T-helper 17 cell (primary cell): ENCODE data around the gene CACNA1E. TPM values are rescaled to one million over a fixed set of nuclear protein-coding genes. Genes with fewer than 3 reads are reported as not detected.

Experiments
- ATAC-seq: fragments of 150-1000 bp; cut with Tn5 transposase; 2 replicates; pipeline ENCODE4 v1.10.0; 2021; ENCODE audit warnings: mild to moderate bottlenecking, moderate library complexity
- DNase-seq, 3 donors: peaks; one replicate each; pipeline versions ENCODE4 v3.0.0 to v3.0.0-alpha.2; 2020 to 2021
- H3K9me3 ChIP-seq: one replicate; pipeline ENCODE4 v1.7.0; 2013; ENCODE audit warnings: low read length, mild to moderate bottlenecking; ENCODE audit not compliant: control insufficient read depth, poor library complexity, severe bottlenecking
- H3K27ac Mint-ChIP-seq: one replicate; pipeline ENCODE4 v1.8.0; 2022; ENCODE audit warnings: mild to moderate bottlenecking, moderate library complexity, mixed read lengths
- H3K27me3 Mint-ChIP-seq: one replicate; pipeline ENCODE4 v1.8.0; 2022; ENCODE audit warnings: mixed read lengths
- H3K36me3 Mint-ChIP-seq: one replicate; pipeline ENCODE4 v1.8.0; 2022; ENCODE audit warnings: low read depth, mixed read lengths
- H3K4me1 Mint-ChIP-seq: one replicate; pipeline ENCODE4 v1.8.0; 2022; ENCODE audit warnings: mild to moderate bottlenecking, mixed read lengths
- H3K4me3 Mint-ChIP-seq: one replicate; pipeline ENCODE4 v1.8.0; 2022; ENCODE audit warnings: mild to moderate bottlenecking, moderate library complexity, mixed read lengths
- total RNA-seq, 4 donors: library from RNA in 2 of 4; stranded (reverse) in 2 of 4; gene quantifications; one replicate each; pipeline ENCODE4 v1.2.3 and lab custom pipeline; 2022 to 2026

CACNA1E gene
- total RNA-seq, 2 donors from 2014 or later: not detected

DNA sequence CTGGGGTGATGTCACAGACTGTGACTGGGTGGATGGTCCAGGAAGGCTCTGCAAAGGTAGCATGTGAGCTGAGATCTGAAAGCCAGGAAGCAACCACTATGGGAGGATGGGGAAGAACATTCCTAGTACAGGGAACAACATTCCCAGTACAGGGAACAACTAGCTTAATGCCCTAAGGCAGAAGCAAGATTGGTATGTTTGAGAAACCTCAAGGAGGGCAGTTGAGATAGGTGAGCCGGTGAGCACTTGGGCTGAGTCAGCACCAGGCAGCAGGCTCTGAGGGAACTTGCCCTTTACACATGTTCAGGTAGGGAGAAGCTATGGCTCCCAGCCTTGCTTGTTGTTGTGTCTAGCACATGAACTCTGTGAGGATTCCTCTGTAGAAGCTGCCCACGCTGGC is 24.2 kb upstream of the CACNA1E start:
- ATAC-seq (no peak), DNase-seq (no peak)
- no peak overlapping the region for H3K27ac Mint-ChIP-seq
- H3K9me3 ChIP-seq: no peaks in the 10 kb centered on the region
- H3K27me3 Mint-ChIP-seq: peaks cover 31% of the 10 kb centered on the region
- no peaks in the 10 kb centered on the region for H3K36me3 Mint-ChIP-seq
- H3K4me1 Mint-ChIP-seq: no peaks in the 10 kb centered on the region
- H3K4me3 Mint-ChIP-seq: no peak overlapping the region

DNA sequence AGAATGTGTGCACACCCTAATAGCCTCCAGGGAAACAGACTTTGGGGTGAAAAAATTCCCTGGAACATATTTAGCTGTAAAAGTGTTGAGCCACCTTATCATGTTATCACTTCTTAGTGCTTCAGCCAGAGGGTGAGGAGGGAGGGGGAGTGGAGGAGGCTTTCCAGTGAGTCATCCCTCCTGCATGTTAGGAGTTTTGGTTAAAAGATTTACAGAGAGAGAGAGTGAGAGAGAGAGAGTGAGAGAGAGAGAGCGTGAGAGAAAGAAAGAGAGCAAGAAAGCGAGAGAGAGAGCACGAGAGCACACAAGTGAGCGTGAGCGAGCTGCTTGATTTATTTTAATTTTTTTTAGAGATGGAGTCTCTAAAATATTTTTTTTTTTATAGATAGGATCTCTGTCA is 13.5 kb upstream of the CACNA1E start:
- H3K4me3 Mint-ChIP-seq: no peak overlapping the region
- H3K36me3 Mint-ChIP-seq: peaks cover 11% of the 10 kb centered on the region
- H3K27me3 Mint-ChIP-seq: peaks cover 56% of the 10 kb centered on the region

DNA sequence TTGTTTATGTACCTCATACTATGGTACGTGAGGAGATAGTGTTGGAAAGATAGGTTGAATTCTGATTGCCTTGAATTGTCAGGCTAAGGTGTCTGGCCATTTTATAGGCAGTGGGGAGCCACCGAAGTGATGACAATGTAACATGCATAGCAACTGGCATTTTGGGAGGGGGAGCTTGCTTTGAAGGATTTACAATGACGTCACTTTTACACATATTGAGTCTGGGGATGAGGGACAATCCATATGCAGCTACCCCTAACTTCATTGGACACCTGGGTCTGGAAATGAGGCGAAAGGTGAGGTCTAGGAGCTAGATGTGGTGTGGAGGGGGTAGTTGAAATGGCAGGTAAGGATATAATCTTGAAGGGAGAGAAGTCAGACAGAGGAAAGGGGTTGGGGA is 7.7 kb upstream of the CACNA1E start:
- H3K27ac Mint-ChIP-seq: no peak overlapping the region
- ATAC-seq (no peak), DNase-seq (no peak)
- H3K27me3 Mint-ChIP-seq: peaks cover 44% of the 10 kb centered on the region
- no peaks in the 10 kb centered on the region for H3K4me1 Mint-ChIP-seq
- no peaks in the 10 kb centered on the region for H3K9me3 ChIP-seq
- no peaks in the 10 kb centered on the region for H3K36me3 Mint-ChIP-seq
- H3K4me3 Mint-ChIP-seq: no peak overlapping the region

More for the DNA sequence above, 13.5 kb upstream of the CACNA1E start:
- Mint-ChIP-seq H3K27ac (no peak overlapping the region), H3K4me1 (no peaks in the 10 kb centered on the region)
- DNase-seq: no peak
- ATAC-seq: no peak
- H3K9me3 ChIP-seq: no peaks in the 10 kb centered on the region

DNA sequence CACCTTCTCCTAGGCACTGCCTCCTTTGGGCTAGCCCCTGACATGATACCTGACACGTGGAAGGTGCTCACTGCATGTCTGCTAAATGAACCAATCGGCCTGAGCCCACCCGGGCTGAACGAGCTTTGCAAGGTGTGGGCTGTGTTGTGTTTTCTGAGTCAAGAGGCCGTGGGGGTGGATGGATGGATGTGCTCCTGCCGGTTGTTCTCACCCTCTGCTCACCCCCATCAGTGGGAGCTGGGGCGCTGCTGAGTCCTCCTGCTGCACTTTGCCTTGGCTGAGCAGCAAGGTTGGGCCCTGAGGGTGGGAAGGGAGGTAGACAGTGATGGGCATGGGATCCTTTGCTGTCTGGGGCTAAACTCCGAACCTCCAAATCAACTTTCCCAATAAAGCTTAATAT is 6.7 kb upstream of the CACNA1E start:
- ATAC-seq (no peak), DNase-seq (no peak)
- no peaks in the 10 kb centered on the region for H3K36me3 Mint-ChIP-seq
- H3K27ac Mint-ChIP-seq: no peak overlapping the region
- H3K4me1 Mint-ChIP-seq: no peaks in the 10 kb centered on the region
- H3K4me3 Mint-ChIP-seq: no peak overlapping the region
- no peaks in the 10 kb centered on the region for H3K9me3 ChIP-seq
- peaks cover 52% of the 10 kb centered on the region for H3K27me3 Mint-ChIP-seq

DNA sequence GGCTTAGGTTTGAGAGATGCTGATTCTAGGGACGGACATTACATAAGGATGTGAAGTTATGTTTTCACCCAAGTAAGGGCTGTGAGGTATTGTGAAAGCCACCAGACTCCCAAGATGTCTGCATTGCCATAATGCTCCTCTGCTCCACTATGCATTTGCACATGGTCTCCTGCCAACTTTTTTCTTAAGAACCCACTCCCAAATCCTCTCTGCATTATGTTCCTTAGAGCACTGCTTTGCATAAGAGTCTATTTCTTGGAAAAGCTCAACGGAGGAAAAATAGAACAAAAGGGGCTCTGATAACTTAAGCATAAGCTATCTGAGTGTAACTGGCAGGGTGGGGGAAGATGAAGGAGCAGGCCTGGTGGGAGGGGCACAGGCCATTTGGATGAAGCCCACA is 5.0 kb upstream of the CACNA1E start:
- DNase-seq: no peak
- no peak for ATAC-seq
- H3K4me3 Mint-ChIP-seq: no peak overlapping the region
- H3K27me3 Mint-ChIP-seq: peaks cover 53% of the 10 kb centered on the region
- H3K27ac Mint-ChIP-seq: no peak overlapping the region
- no peaks in the 10 kb centered on the region for H3K9me3 ChIP-seq
- H3K36me3 Mint-ChIP-seq: no peaks in the 10 kb centered on the region
- peaks cover 2% of the 10 kb centered on the region for H3K4me1 Mint-ChIP-seq

DNA sequence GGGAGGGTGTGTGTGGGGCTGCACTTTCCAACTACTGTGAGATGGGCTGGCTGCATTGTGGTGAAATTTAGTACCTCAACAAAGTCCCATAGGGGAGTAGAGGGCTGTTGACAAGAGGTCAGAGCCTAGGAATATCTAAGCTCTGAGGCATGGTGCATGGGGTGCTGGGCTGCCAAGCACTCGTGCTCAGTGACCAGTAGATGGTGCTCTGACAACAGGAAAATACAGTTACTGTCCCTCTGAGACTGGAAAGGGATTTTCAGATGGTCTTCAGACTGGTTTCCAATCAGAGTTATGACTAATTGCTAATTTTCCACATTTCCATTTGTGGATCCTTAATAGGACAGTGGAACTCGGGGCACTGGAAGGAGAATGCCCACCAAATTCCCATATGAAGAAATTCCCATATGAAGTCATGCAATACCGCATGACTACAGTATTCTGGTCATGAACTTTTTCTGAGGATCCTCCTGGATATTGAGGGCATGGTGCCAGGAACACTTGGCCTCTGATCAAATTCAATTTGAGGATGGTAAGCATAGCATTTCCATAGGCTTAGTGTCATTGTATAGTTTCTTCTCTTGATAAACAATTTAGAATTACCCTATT is 4.1 kb upstream of the CACNA1E start:
- H3K9me3 ChIP-seq: no peaks in the 10 kb centered on the region
- ATAC-seq: peak; percentile 60
- Mint-ChIP-seq H3K4me3 (no peak overlapping the region), H3K27me3 (peaks cover 62% of the 10 kb centered on the region), H3K27ac (no peak overlapping the region), H3K36me3 (no peaks in the 10 kb centered on the region), H3K4me1 (peaks cover 6% of the 10 kb centered on the region)
- DNase-seq: no peak

DNA sequence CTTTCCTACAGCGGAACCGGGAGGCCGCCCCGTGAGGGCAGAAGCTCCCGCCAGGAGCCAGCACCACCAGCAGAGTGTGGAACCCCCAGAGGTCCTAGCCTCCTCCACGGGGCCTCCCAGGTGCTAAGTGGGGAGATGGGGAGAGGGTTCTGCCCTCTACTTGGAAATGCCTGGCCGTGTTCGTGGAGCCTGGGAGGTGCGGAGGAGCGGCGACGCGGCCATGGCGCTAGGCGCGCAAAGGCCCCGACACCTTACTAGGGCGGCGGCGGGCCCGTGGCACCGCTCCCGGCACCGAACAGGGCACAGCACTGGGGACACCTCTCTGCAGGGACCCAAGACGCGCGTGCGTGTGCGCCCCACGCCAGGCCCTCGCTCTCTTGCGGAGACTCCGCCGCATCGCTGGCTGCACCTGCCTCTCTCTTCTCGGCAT is 1.3 kb upstream of the CACNA1E start:
- Mint-ChIP-seq H3K4me1 (peaks cover 19% of the 10 kb centered on the region), H3K27ac (no peak overlapping the region), H3K4me3 (no peak overlapping the region), H3K27me3 (peaks cover 88% of the 10 kb centered on the region), H3K36me3 (peaks cover 5% of the 10 kb centered on the region)
- ATAC-seq (no peak), DNase-seq (no peak)
- no peaks in the 10 kb centered on the region for H3K9me3 ChIP-seq

DNA sequence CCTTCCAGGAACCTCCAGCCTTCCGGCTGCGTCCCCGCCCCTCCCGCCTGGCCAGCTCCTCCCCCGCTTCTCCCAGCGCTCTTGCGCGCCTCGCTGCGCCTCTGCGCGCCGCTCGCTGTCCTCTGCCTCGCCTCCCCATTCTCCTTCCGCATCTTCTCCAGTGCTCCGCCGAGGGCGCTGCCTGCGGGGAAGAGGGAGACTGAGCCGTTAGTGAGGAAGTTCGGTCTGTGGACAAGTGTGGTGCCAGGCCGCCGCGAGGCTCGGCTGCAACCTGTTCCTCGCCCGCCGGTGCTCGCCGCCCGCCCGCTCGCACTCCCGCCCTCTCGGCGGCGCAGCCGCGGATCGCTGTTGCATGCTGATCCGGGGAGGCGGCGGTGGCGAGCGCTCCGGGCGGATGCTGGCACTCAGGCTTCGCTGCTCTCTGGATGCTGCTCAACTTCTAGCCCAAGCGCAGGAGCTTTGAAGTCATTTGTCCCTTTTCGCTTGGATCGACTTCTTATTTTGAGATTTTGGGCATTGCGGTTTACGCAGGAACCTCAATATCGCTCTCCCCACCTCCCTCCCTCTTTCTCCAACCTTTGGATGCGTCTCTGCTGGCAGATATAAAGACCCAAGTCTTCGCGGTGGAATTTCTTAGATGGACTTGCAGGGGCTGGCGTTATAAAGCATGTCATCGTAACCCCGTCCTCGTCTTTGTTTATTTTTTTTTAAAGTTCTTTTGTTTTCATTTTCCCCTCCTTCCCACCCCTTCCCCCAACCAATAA is 614 bp upstream of the CACNA1E start:
- H3K9me3 ChIP-seq: no peaks in the 10 kb centered on the region
- H3K4me3 Mint-ChIP-seq: peak overlapping the region; percentile 55
- peaks cover 5% of the 10 kb centered on the region for H3K36me3 Mint-ChIP-seq
- peaks cover 88% of the 10 kb centered on the region for H3K27me3 Mint-ChIP-seq
- no peak overlapping the region for H3K27ac Mint-ChIP-seq
- H3K4me1 Mint-ChIP-seq: peaks cover 19% of the 10 kb centered on the region
- peak; percentile 36 for ATAC-seq
- DNase-seq: no peak

DNA sequence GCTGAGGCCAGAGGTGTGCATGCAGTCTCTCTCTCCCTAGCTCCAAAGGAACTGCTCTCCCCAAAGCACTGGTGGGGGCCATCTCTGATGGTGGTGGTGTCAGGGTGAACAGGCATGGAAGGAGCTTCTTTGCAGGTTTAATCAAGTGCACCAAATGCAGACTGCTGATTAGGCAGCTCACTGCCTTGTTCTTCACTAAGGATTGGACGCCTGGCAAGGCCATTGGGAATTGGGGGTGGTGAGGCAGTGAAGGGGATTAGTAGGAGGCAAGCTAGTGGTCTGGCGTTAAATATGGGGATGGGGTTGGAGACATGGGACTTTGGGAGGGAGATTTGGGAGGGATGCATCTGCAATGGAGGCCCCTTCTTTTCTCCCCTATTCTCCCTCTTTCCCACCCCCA is 1.5 kb downstream of the CACNA1E start:
- DNase-seq: no peak
- no peaks in the 10 kb centered on the region for H3K9me3 ChIP-seq
- H3K4me1 Mint-ChIP-seq: peaks cover 20% of the 10 kb centered on the region
- H3K27me3 Mint-ChIP-seq: peaks cover 96% of the 10 kb centered on the region
- no peak for ATAC-seq
- H3K36me3 Mint-ChIP-seq: peaks cover 5% of the 10 kb centered on the region
- H3K4me3 Mint-ChIP-seq: no peak overlapping the region
- H3K27ac Mint-ChIP-seq: no peak overlapping the region

DNA sequence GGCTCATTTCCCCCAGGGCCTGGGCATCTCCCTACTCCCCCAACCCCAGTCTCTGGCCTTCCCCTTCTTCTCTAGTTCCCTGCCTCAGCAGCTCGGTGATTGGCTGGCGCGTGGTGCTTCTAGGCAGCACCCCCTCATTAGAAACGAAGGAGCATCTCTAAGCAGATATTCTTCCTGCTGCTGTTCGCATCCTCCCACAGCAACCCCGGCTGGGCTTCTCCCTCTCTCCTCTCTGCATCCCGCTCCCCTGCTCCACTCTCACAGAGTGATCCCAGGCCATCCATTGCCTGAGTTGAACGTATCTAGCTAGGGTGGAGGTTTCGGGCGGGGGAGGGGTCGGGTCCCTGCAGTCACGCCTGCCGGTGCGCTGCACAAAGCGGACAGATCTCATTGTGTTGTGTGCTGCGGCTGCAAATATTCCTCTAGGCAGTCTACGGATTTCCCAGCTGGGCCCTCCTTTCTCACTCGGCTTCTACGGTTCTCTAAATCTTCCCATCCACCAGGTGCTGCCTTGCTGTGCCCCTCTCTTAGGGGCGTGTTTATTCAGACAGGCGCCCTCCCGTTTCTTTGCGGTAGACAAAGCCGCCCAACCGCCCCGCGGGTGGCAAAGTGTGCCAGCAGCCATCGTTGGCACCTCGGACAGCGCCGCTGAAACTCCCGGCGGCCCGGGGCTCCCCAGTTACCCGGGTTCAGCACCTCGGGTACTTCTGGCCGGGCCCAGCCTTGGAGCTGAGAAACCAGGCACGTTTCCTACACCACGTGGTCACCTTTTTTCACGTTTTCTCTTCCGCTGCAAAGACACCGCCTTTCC is 2.2 kb downstream of the CACNA1E start:
- ATAC-seq (peak; percentile 50), DNase-seq (no peak)
- Mint-ChIP-seq H3K27ac (no peak overlapping the region), H3K27me3 (peaks cover 96% of the 10 kb centered on the region), H3K4me1 (peaks cover 20% of the 10 kb centered on the region), H3K36me3 (peaks cover 5% of the 10 kb centered on the region), H3K4me3 (peak overlapping the region; percentile 78)
- H3K9me3 ChIP-seq: no peaks in the 10 kb centered on the region

DNA sequence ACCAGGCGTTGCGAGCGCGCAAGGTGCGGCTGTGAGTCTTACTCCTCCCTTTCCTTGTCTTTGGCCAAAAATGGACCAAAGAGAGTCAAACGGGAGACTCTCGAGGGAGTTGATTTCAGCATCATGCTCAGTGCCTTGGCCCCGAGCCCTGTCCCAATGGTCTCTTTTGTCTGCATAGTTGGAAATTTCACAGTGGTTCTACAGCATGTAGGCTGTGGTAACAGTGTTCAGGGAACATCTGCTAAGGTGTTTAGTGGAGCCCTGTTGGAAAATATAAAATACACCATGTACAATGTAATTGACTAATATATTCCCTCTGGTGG is 2.7 kb downstream of the CACNA1E start:
- H3K27me3 Mint-ChIP-seq: peaks cover 94% of the 10 kb centered on the region
- peaks cover 5% of the 10 kb centered on the region for H3K36me3 Mint-ChIP-seq
- DNase-seq (no peak), ATAC-seq (no peak)
- H3K27ac Mint-ChIP-seq: no peak overlapping the region
- peak overlapping the region; percentile 78 for H3K4me3 Mint-ChIP-seq
- H3K9me3 ChIP-seq: no peaks in the 10 kb centered on the region
- peaks cover 20% of the 10 kb centered on the region for H3K4me1 Mint-ChIP-seq

DNA sequence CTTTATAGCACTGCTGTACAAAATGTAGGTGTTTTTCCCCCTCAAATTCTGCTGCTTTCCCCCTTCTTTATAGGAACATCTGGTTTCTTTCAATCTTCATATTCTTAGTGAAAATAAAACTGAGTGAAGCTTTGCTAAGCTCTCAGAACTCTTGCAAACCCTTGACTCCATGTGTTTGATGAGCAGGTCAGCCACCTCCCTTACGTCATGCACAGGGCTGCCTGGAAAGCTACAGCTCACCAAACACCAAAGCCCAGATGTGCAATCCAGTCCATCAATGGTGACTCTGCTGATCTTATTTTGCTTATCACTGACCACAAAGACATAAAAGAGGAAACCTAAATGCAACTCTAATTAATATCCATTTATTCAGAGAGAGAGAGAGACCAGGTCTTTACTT is 5.5 kb downstream of the CACNA1E start:
- H3K9me3 ChIP-seq: no peaks in the 10 kb centered on the region
- H3K4me3 Mint-ChIP-seq: no peak overlapping the region
- peaks cover 84% of the 10 kb centered on the region for H3K27me3 Mint-ChIP-seq
- H3K36me3 Mint-ChIP-seq: peaks cover 7% of the 10 kb centered on the region
- ATAC-seq (no peak), DNase-seq (no peak)
- no peak overlapping the region for H3K27ac Mint-ChIP-seq
- peaks cover 17% of the 10 kb centered on the region for H3K4me1 Mint-ChIP-seq

DNA sequence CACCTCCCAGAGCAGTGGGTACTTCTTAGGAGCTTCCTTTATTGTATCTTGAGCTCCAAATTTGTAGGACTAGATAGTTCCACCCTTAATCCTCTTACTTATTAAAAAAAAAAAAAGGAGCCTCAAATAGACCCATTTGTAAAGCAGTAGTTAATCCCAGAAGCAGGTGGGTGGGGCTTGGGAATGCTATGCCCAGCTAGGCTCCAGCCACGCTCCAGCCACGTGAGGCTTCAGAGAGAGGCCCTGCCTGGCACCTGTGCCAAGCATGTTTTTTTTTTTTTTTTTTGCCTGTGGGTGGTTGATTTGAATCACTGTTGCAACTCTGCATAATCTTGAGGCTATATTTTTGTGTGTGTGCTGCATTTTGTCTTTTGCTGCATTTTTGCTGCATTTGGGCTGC is 7.0 kb downstream of the CACNA1E start:
- peaks cover 14% of the 10 kb centered on the region for H3K4me1 Mint-ChIP-seq
- H3K36me3 Mint-ChIP-seq: peaks cover 6% of the 10 kb centered on the region
- ATAC-seq: no peak
- no peak for DNase-seq
- no peak overlapping the region for H3K27ac Mint-ChIP-seq
- H3K27me3 Mint-ChIP-seq: peaks cover 79% of the 10 kb centered on the region
- no peak overlapping the region for H3K4me3 Mint-ChIP-seq
- H3K9me3 ChIP-seq: no peaks in the 10 kb centered on the region
